Keratinocyte (primary cell): ENCODE data around the gene PTPRF.

Source experiments
- CTCF ChIP-seq, 3 experiments: IDR thresholded peaks in 1 of 3; conservative IDR thresholded peaks in 1 of 3; optimal IDR thresholded peaks in 1 of 3; 2 replicates in 2 of 3; 3 replicates in 1 of 3; pipeline versions ENCODE3 to v1.5.1; 2011; ENCODE audit warnings: low read length in 3 of 3, mild to moderate bottlenecking in 3 of 3, moderate library complexity in 2 of 3, control low read depth in 1 of 3, inconsistent platforms in 1 of 3; ENCODE audit not compliant: insufficient read depth in 2 of 3; ENCODE audit errors: extremely low read depth in 1 of 3
- EZH2 ChIP-seq: IDR thresholded peaks from one replicate; pipeline ENCODE4 v1.6.1; 2012; ENCODE audit warnings: inconsistent platforms, mild to moderate bottlenecking, low read length, moderate library complexity

GRCh38 chr1:43563876-43564539 lies 33.3 kb downstream of the PTPRF start:
- TF ChIP-seq CTCF (optimal IDR thresholded peaks at IDR 0.05 in 1 of 3, IDR thresholded peaks at IDR 0.05 in 1 of 3, conservative IDR thresholded peaks at IDR 0.05 in 1 of 3; ENCODE audit: extremely low read depth in 1 of 3, insufficient read depth in 2 of 3, low read length in 3 of 3) (no peak), EZH2 (no peak)
